A549 (cell line): ENCODE measurements around the gene CALHM3. TPM values are rescaled to one million over a fixed set of nuclear protein-coding genes. Genes with fewer than 3 reads are reported as not detected.
"Not testable (repeated sequence)": the region's sequence is repeated elsewhere in the genome, so short reads cannot be mapped to it uniquely, and the experiment has no call there.

ENCODE experiments used
- ATAC-seq, 2 experiments: fragments of 200-7000 bp in 1 of 2; fragments of >200 bp in 1 of 2; cut with Nextera tagmentation in 1 of 2; cut with Tn5 transposase in 1 of 2; 3 replicates each; pipeline versions ENCODE4 v1.8.0 to v1.9.1; 2018 to 2020; ENCODE audit warnings: mild to moderate bottlenecking in 1 of 2, moderate library complexity in 1 of 2
- CTCF ChIA-PET: fragments of 300-600 bp; sonication (Branson Sonifier 250); formaldehyde crosslinking; extraction: SDS; loops from one replicate; lab custom pipeline; 2021; ENCODE audit warnings: antibody characterized with exemption, inconsistent platforms; lab: Yijun Ruan, JAX
- POLR2A ChIA-PET: fragments of 350-600 bp; formaldehyde crosslinking; extraction: SDS; loops from one replicate; lab custom pipeline; 2021; ENCODE audit warnings: antibody characterized with exemption, inconsistent platforms; lab: Yijun Ruan, JAX
- DNase-seq, 2 experiments: peaks; one replicate each; pipeline versions ENCODE4 v3.0.0 to v3.0.0-alpha.2; 2011 to 2016; ENCODE audit warnings: low read depth in 1 of 2, low spot score in 1 of 2
- FAIRE-seq: peaks from 2 replicates; lab custom pipeline; 2011; peaks lifted over from hg19 to GRCh38; lab: Jason Lieb, UNC
- H3K27ac ChIP-seq, 2 experiments: fragments of >200 bp; sonication (Bioruptor Twin); formaldehyde crosslinking; 3 replicates each; pipeline ENCODE4 v1.5.1; 2016 to 2017
- H3K4me1 ChIP-seq: fragments of >200 bp; sonication (Bioruptor Twin); formaldehyde crosslinking; 3 replicates; pipeline ENCODE4 v1.6.1; 2016
- H3K4me2 ChIP-seq: fragments of >200 bp; sonication (Bioruptor Twin); formaldehyde crosslinking; 3 replicates; pipeline ENCODE4 v1.6.1; 2016
- H3K4me3 ChIP-seq: fragments of >200 bp; sonication (Bioruptor Twin); formaldehyde crosslinking; 3 replicates; pipeline ENCODE4 v1.5.1; 2016
- H3K9me3 ChIP-seq: fragments of >200 bp; sonication (Bioruptor Twin); formaldehyde crosslinking; 3 replicates; pipeline ENCODE4 v1.6.1; 2016
- ATOH8 ChIP-seq: fragments of 250-450 bp; sonication (Bioruptor Pico); IDR thresholded peaks from 2 replicates; pipeline ENCODE4 v1.5.0; 2020; ENCODE audit warnings: low read depth, mild to moderate bottlenecking, moderate library complexity
- CTCF ChIP-seq: fragments of >200 bp; sonication (Bioruptor Twin); formaldehyde crosslinking; IDR thresholded peaks from 3 replicates; pipeline ENCODE4 v1.5.1; 2016
- FOXS1 ChIP-seq: fragments of 250-450 bp; sonication (Bioruptor Pico); IDR thresholded peaks from 2 replicates; pipeline ENCODE4 v1.5.0; 2020; ENCODE audit warnings: mild to moderate bottlenecking, moderate library complexity
- HOXA7 ChIP-seq: fragments of 250-450 bp; sonication (Bioruptor Pico); IDR thresholded peaks from 2 replicates; pipeline ENCODE4 v1.5.0; 2020; ENCODE audit warnings: mild to moderate bottlenecking, moderate library complexity
- HOXB5 ChIP-seq: fragments of 250-450 bp; sonication (Bioruptor Pico); IDR thresholded peaks from 2 replicates; pipeline ENCODE4 v1.5.0; 2020; ENCODE audit warnings: mild to moderate bottlenecking, moderate library complexity
- JUN ChIP-seq, 2 experiments: fragments of >200 bp; sonication (Bioruptor Twin); formaldehyde crosslinking; IDR thresholded peaks; 2 replicates in 1 of 2; 3 replicates in 1 of 2; pipeline ENCODE4 v1.6.1; 2016 to 2017
- MAFK ChIP-seq: fragments of 450-650 bp; IDR thresholded peaks from 2 replicates; pipeline ENCODE4 v1.6.1; 2014; ENCODE audit not compliant: partially characterized antibody
- NFE2L2 ChIP-seq: fragments of 150-350 bp; conservative IDR thresholded peaks from 2 replicates; pipeline ENCODE4 v1.6.1; 2014; ENCODE audit warnings: low read length
- NR3C1 ChIP-seq: fragments of >200 bp; sonication (Bioruptor Twin); formaldehyde crosslinking; IDR thresholded peaks from 3 replicates; pipeline ENCODE4 v1.6.1; 2017
- PBX3 ChIP-seq: IDR thresholded peaks from 2 replicates; pipeline ENCODE4 v1.6.1; 2012
- POLR2A ChIP-seq: IDR thresholded peaks from 2 replicates; pipeline ENCODE4 v1.6.1; 2012; ENCODE audit warnings: mild to moderate bottlenecking, low read length
- RAD21 ChIP-seq, 2 experiments: fragments of >200 bp in 1 of 2; sonication (Bioruptor Twin) in 1 of 2; formaldehyde crosslinking in 1 of 2; IDR thresholded peaks in 1 of 2; conservative IDR thresholded peaks in 1 of 2; 2 replicates in 1 of 2; 3 replicates in 1 of 2; pipeline ENCODE4 v1.6.1; 2012 to 2018; ENCODE audit warnings: inconsistent platforms in 1 of 2
- RCOR1 ChIP-seq: fragments of 150-350 bp; IDR thresholded peaks from 2 replicates; pipeline ENCODE4 v1.6.1; 2014; ENCODE audit warnings: antibody characterized with exemption, low read length, low read depth
- REST ChIP-seq: fragments of 200-600 bp; sonication (generic); IDR thresholded peaks from 2 replicates; pipeline ENCODE4 v1.6.1; 2016; ENCODE audit warnings: antibody characterized with exemption, mild to moderate bottlenecking, moderate library complexity
- SMC3 ChIP-seq: fragments of >200 bp; sonication (Bioruptor Twin); formaldehyde crosslinking; IDR thresholded peaks from 3 replicates; pipeline ENCODE4 v1.6.1; 2018; ENCODE audit warnings: inconsistent platforms
- SREBF2 ChIP-seq: fragments of 450-650 bp; IDR thresholded peaks from 2 replicates; pipeline ENCODE4 v1.6.1; 2014; ENCODE audit warnings: mild to moderate bottlenecking, moderate library complexity
- ZC3H11A ChIP-seq: fragments of 450-650 bp; IDR thresholded peaks from 2 replicates; pipeline ENCODE4 v1.6.1; 2014; ENCODE audit warnings: antibody characterized with exemption, mild to moderate bottlenecking
- ZNF302 ChIP-seq: fragments of 250-450 bp; sonication (Bioruptor Pico); IDR thresholded peaks from 2 replicates; pipeline ENCODE4 v1.9.0; 2021; ENCODE audit warnings: inconsistent platforms, mild to moderate bottlenecking, moderate library complexity
- WGBS: methylation state at CpG from one replicate; pipeline ENCODE4 v1.1.6; 2017; ENCODE audit errors: missing lambda C conversion rate; 5-methylcytosine and 5-hydroxymethylcytosine counted together
- polyA plus RNA-seq, 4 experiments: library from polyadenylated mRNA; depleted of rRNA in 3 of 4; stranded (reverse); fragments of >200 nt; fragmentation: RNase III in 1 of 4; extraction: RNeasy Plus Mini Kit Qiagen cat#74134 plus additional on column Dnase treatment in 1 of 4; gene quantifications; 2 replicates in 3 of 4; 3 replicates in 1 of 4; pipeline ENCODE4 v1.2.3, GENCODE V29; 2011 to 2017

The CALHM3 gene
- polyA plus RNA-seq, 2 of the 4 experiments (the other 2 are of a cell fraction): 0.08 to 0.21 TPM

GRCh38 chr10:103487410-103487708 is 8.3 kb upstream of the CALHM3 start:
- no peaks in the 10 kb centered on the region for H3K9me3 ChIP-seq
- H3K27ac ChIP-seq: no peak overlapping the region
- no peak overlapping the region for H3K4me3 ChIP-seq
- ChIA-PET POLR2A (no interaction called here), CTCF (interaction anchor here (1.6 to 5.0 kb wide), 4 partner anchors 13 to 94 kb away, joined by 3 to 51 read pairs (median 16); no protein-coding TSS in a partner anchor)
- H3K4me1 ChIP-seq: peaks cover 7% of the 10 kb centered on the region
- FAIRE-seq (no peak), ATAC-seq (no peak)
- TF ChIP-seq FOXS1 (CRISPR knock-in tag): no peak
- no peak for TF ChIP-seq REST
- no peak for TF ChIP-seq JUN (IDR thresholded peaks at IDR 0.05)
- no peak for TF ChIP-seq ZC3H11A
- TF ChIP-seq NFE2L2: no peak
- TF ChIP-seq ZNF302 (CRISPR knock-in tag): no peak
- TF ChIP-seq MAFK: no peak
- TF ChIP-seq HOXB5 (CRISPR knock-in tag): no peak
- no peak for TF ChIP-seq HOXA7 (CRISPR knock-in tag)
- TF ChIP-seq PBX3: no peak
- TF ChIP-seq NR3C1: no peak
- no peak for TF ChIP-seq RCOR1
- no peak for TF ChIP-seq POLR2A
- TF ChIP-seq, all 56 proteins: peak for 0
- H3K4me2 ChIP-seq: no peak overlapping the region
- 88% methylated on average over 2 of the region's 2 CpGs for WGBS
- no peak for DNase-seq

GRCh38 chr10:103486635-103487409 is 7.8 kb upstream of the CALHM3 start:
- 60% methylated on average over 8 of the region's 8 CpGs for WGBS
- POLR2A ChIA-PET: interaction anchor here (0.6 kb wide), 1 partner anchor 86 kb away, joined by 3 read pairs; no protein-coding TSS in a partner anchor
- not testable (repeated sequence) for H3K4me1 ChIP-seq, DNase-seq, H3K9me3 ChIP-seq, ATAC-seq, H3K4me3 ChIP-seq, H3K27ac ChIP-seq, FAIRE-seq, H3K4me2 ChIP-seq
- CTCF ChIA-PET: interaction anchor here (0.6 to 5.0 kb wide), 22 partner anchors 7 to 569 kb away, joined by 3 to 51 read pairs (median 6); partner anchors contain the start of genes CALHM2, CNNM2 and NEURL1

GRCh38 chr10:103481974-103482531 is 3.0 kb upstream of the CALHM3 start:
- ChIA-PET POLR2A (no interaction called here), CTCF (interaction anchor here (0.8 to 1.3 kb wide), 7 partner anchors 10 to 82 kb away, joined by 3 to 6 read pairs (median 3); partner anchors contain the start of gene CALHM2)
- no peak overlapping the region for H3K4me3 ChIP-seq
- peaks cover 19% of the 10 kb centered on the region for H3K4me1 ChIP-seq
- DNase-seq (peak; percentile 78 to 88), ATAC-seq (peak; percentile 76 to 82), FAIRE-seq (peak; percentile 7)
- peak; percentile 41 to 54; a peak in 4 of 5 replicates for TF ChIP-seq RAD21 (conservative IDR thresholded peaks at IDR 0.05 in 1 of 2, IDR thresholded peaks at IDR 0.05 in 1 of 2)
- TF ChIP-seq SMC3: peak; percentile 52
- no peak for TF ChIP-seq SREBF2
- TF ChIP-seq ATOH8 (CRISPR knock-in tag): no peak
- TF ChIP-seq CTCF: peak; percentile 68
- H3K27ac ChIP-seq: no peak overlapping the region
- H3K9me3 ChIP-seq: no peaks in the 10 kb centered on the region
- H3K4me2 ChIP-seq: no peak overlapping the region
- 43% methylated on average over 10 of the region's 12 CpGs for WGBS
